ENCODE data around the gene TUBGCP3. TPM values are rescaled to one million over a fixed set of nuclear protein-coding genes. Genes with fewer than 3 reads are reported as not detected.

TUBGCP3 gene
- total RNA-seq, 1 experiment from 2014 or later: 37.3 TPM

GRCh38 chr13:112457081-112457480, 130.9 kb downstream of the TUBGCP3 start:
- no peak overlapping the region for H3K4me3 Mint-ChIP-seq
- Histone ChIP-seq H3K23me2 (ENCODE audit: insufficient read length, low read depth, low read length, poor library complexity, severe bottlenecking) (no peaks in the 10 kb centered on the region), H3K9me3 (ENCODE audit: control insufficient read depth, low read depth, low read length) (no peaks in the 10 kb centered on the region), H2BK12ac (ENCODE audit: insufficient read length, low read depth, low read length) (no peak overlapping the region), H2AK5ac (ENCODE audit: insufficient read length, low read length) (no peak overlapping the region), H3K4me2 (ENCODE audit: insufficient read depth, insufficient read length, low read length) (no peak overlapping the region), H3K14ac (ENCODE audit: insufficient read depth, low read length) (no peak overlapping the region), H3K23ac (ENCODE audit: insufficient read length, low read depth, low read length) (no peak overlapping the region), H3K27ac (ENCODE audit: insufficient read length, low read depth, low read length) (no peak overlapping the region), H4K8ac (replicated peaks; ENCODE audit: insufficient read length, low read depth, low read length) (no peak overlapping the region), H3K4ac (ENCODE audit: low read depth, low read length) (no peak overlapping the region), H4K20me1 (ENCODE audit: control insufficient read depth, insufficient read depth, insufficient read length) (no peaks in the 10 kb centered on the region), H2BK120ac (ENCODE audit: low read depth, low read length, poor library complexity, severe bottlenecking) (no peak overlapping the region), H2BK20ac (ENCODE audit: low read depth, low read length, poor library complexity, severe bottlenecking) (no peak overlapping the region), H3T11ph (ENCODE audit: low read length) (no peak overlapping the region), H3K27me3 (ENCODE audit: insufficient read depth, low read length) (no peaks in the 10 kb centered on the region), H4K91ac (ENCODE audit: insufficient read length, low read depth, low read length) (no peak overlapping the region), H3K18ac (ENCODE audit: insufficient read length, low read depth, low read length) (no peak overlapping the region), H2AFZ (ENCODE audit: low read length) (no peak overlapping the region), H3K79me1 (ENCODE audit: insufficient read depth, low read depth, low read length, poor library complexity, severe bottlenecking) (no peaks in the 10 kb centered on the region), H3K56ac (ENCODE audit: insufficient read length, low read depth, low read length) (no peak overlapping the region), H3K79me2 (ENCODE audit: insufficient read depth, low read length) (no peaks in the 10 kb centered on the region), H2BK15ac (ENCODE audit: low read depth, low read length) (no peak overlapping the region), H3K9ac (ENCODE audit: extremely low read depth, insufficient read length, low read length) (no peak overlapping the region), H3K4me1 (ENCODE audit: insufficient read depth, low read length) (no peaks in the 10 kb centered on the region), H4K5ac (ENCODE audit: insufficient read length, low read depth, low read length) (no peak overlapping the region), H2BK5ac (ENCODE audit: insufficient read length, low read length) (no peak overlapping the region)
- TF ChIP-seq CTCF (conservative IDR thresholded peaks at IDR 0.05): no peak
- peaks cover 20% of the 10 kb centered on the region for H3K27me3 Mint-ChIP-seq (ENCODE audit: low read depth)
- no peaks in the 10 kb centered on the region; a peak in 2 of 7 replicates for H3K36me3 Mint-ChIP-seq (ENCODE audit: insufficient read depth in 1 of 3, low read depth in 3 of 3)
- H3K9me3 Mint-ChIP-seq: peaks cover 9 to 12% of the 10 kb centered on the region in 2 experiments; a peak in 3 of 5 replicates
- no CpG with 5 or more reads among the region's 9 CpGs for WGBS (ENCODE audit: extremely low coverage, insufficient read length, low lambda C conversion rate)
- no peak overlapping the region for H3K27ac Mint-ChIP-seq
- no peaks in the 10 kb centered on the region for H3K4me1 Mint-ChIP-seq
- DNase-seq: no peak

Measured in H9 (cell line).